PFSK-1 (cell line): ENCODE measurements around the gene IPCEF1.

Experiments used
- FOXP2 ChIP-seq: optimal IDR thresholded peaks from 2 replicates; pipeline ENCODE3; 2011; ENCODE audit warnings: borderline replicate concordance, control low read depth, inconsistent platforms; ENCODE audit not compliant: insufficient read depth; ENCODE audit errors: extremely low read length, extremely low read depth
- POLR2AphosphoS5 ChIP-seq: IDR thresholded peaks from 2 replicates; pipeline ENCODE4 v1.6.1; 2012; ENCODE audit warnings: low read depth, mild to moderate bottlenecking, control low read depth, low read length, moderate library complexity
- SIN3A ChIP-seq: IDR thresholded peaks from 2 replicates; pipeline ENCODE4 v1.6.1; 2012; ENCODE audit warnings: mild to moderate bottlenecking, low read length, moderate library complexity, borderline replicate concordance; ENCODE audit not compliant: insufficient read depth
- TAF1 ChIP-seq: IDR thresholded peaks from 2 replicates; pipeline ENCODE4 v1.6.1; 2012; ENCODE audit warnings: low read length, control low read depth, borderline replicate concordance; ENCODE audit not compliant: insufficient read depth
- TF ChIP-seq, protein P1 (sequence below), 2 experiments: IDR thresholded peaks; 2 replicates each; pipeline versions ENCODE4 v1.6.1 to v1.8.0; 2011 to 2012; ENCODE audit warnings: low read depth in 2 of 2, low read length in 2 of 2, control low read depth in 1 of 2, inconsistent platforms in 1 of 2, mild to moderate bottlenecking in 1 of 2, moderate library complexity in 1 of 2; ENCODE audit not compliant: insufficient read depth in 1 of 2

The IPCEF1 gene

DNA sequence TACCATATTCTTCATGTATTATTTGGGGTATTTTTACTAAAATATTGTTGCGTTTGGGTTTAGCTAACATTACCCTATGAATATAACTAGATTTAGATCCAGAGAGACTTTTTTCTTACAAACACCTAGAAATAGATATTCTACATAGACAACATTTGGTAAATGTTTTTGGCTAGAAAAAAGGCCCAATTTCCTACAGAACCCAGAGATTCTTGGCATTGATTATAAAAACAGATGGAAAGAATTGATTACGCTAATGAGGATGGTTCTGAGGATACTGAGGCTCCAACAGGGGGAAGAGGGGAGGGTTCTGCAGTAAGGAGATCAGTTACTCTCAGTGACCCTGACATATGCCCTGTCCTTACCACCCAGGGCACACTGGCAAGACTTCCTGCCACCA is 123.2 kb downstream of the IPCEF1 start:
- TF ChIP-seq FOXP2 (no peak), SIN3A (no peak), POLR2AphosphoS5 (no peak), TAF1 (no peak)
- TF ChIP-seq, protein P1, sequence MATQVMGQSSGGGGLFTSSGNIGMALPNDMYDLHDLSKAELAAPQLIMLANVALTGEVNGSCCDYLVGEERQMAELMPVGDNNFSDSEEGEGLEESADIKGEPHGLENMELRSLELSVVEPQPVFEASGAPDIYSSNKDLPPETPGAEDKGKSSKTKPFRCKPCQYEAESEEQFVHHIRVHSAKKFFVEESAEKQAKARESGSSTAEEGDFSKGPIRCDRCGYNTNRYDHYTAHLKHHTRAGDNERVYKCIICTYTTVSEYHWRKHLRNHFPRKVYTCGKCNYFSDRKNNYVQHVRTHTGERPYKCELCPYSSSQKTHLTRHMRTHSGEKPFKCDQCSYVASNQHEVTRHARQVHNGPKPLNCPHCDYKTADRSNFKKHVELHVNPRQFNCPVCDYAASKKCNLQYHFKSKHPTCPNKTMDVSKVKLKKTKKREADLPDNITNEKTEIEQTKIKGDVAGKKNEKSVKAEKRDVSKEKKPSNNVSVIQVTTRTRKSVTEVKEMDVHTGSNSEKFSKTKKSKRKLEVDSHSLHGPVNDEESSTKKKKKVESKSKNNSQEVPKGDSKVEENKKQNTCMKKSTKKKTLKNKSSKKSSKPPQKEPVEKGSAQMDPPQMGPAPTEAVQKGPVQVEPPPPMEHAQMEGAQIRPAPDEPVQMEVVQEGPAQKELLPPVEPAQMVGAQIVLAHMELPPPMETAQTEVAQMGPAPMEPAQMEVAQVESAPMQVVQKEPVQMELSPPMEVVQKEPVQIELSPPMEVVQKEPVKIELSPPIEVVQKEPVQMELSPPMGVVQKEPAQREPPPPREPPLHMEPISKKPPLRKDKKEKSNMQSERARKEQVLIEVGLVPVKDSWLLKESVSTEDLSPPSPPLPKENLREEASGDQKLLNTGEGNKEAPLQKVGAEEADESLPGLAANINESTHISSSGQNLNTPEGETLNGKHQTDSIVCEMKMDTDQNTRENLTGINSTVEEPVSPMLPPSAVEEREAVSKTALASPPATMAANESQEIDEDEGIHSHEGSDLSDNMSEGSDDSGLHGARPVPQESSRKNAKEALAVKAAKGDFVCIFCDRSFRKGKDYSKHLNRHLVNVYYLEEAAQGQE (IDR thresholded peaks at IDR 0.05; ENCODE audit: insufficient read depth in 1 of 2, low read depth in 2 of 2, low read length in 2 of 2), result no peak

DNA sequence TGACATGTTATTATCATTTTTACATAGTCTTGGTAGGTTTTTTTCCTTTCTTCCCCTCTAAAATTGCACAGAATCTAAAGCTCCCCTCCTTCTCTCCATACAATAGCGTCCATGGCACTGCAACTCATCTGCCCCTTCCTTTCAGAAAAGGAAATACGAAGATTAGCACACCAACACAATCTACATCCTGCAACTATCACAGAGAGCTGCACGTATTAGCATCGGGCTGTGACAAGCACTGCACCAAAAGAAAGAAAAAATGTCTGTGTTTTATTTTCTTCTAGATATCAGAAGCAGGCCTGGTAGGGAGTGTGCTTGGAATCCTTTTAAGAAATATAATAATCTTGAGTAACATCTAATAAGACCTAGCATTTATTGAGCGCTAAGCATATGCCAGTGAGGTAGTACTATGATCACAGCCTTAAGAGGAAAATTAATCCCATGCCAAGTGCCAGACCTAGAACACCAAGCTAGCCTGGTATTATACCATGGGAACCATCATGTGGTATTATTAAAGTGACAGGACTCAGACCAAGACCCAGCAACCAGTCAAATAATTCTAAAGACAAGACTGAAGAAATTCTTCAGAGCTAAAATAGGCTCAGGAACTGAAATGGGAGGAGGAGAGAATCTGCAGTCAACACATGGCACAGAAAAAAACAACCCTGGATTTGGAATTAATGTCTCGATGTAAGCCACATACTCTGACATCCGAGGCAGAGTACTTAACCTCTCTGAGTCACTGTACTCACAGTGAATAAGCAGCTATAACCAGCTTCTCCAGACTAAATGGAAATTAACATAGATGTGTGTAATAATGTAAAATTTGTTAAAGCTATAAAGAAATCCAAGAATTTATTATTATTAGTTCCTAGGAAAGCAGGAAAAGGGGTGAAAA is 124.3 kb downstream of the IPCEF1 start:
- TF ChIP-seq, protein P1 (IDR thresholded peaks at IDR 0.05; ENCODE audit: insufficient read depth in 1 of 2, low read depth in 2 of 2, low read length in 2 of 2), result no peak
- TF ChIP-seq SIN3A (no peak), TAF1 (no peak), FOXP2 (no peak), POLR2AphosphoS5 (no peak)

DNA sequence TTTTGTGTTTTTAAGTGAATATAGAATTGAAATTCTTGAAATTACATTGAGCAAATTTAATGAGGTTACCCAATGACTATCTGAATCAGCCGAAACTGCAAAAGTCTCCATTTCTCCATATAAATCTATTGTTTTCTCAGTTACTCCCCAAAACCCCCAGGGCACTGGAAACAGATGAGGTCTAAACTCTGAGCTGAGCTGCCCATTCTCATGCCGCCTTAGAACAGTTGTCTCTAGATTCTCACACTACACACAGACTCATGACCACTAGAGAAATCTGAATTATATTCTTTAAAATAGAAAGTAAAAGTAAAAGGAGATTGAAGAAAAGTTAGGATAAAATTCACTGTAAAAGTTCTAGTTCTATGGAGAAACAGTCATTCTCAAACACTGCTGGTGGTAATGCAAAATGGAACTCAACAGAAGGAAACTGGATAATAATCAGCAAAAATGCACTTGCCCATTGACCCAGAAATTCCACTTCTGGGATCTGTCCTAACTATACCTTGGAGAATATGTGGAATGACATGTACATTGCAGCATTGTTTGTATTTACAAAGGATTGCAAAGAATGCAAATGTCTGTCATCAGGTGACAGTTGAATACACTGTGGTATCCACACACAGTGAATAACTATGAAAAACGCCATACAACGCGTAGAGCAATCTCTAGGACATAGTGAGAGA is 125.5 kb downstream of the IPCEF1 start:
- TF ChIP-seq SIN3A (no peak), TAF1 (no peak), FOXP2 (no peak), POLR2AphosphoS5 (no peak)
- TF ChIP-seq, protein P1 (IDR thresholded peaks at IDR 0.05; ENCODE audit: insufficient read depth in 1 of 2, low read depth in 2 of 2, low read length in 2 of 2), result no peak

DNA sequence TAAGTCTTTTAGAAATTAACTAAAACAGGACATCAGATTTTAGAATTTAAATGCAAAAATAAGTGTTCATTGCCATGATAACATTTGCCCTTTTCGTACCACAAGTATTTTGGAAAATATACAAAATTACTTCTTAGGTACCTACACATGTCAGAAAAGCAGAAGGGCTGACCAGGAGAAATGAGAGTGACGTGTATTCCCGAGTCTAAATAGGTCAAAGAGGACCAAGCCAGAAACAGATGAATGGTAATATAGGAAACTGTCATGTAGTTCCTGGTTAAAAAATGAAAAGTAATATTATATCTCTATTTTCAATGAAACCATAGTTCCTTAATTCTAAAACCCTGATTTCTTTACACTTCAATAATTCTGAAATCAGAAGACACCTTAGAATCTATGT is 126.2 kb downstream of the IPCEF1 start:
- TF ChIP-seq, protein P1 (IDR thresholded peaks at IDR 0.05; ENCODE audit: insufficient read depth in 1 of 2, low read depth in 2 of 2, low read length in 2 of 2), result no peak
- TF ChIP-seq FOXP2 (no peak), SIN3A (no peak), POLR2AphosphoS5 (no peak), TAF1 (no peak)
